EH (cell line): ENCODE data around the gene HOGA1.

Source experiments
- DNase-seq: peaks from one replicate; pipeline ENCODE4 v3.0.0-alpha.2; 2015; ENCODE audit warnings: low read depth

Gene HOGA1

GRCh38 chr10:97580421-97581367 lies 3.5 kb upstream of the HOGA1 start:
- no peak for DNase-seq

GRCh38 chr10:97582169-97582568 lies 2.0 kb upstream of the HOGA1 start:
- DNase-seq = no peak

- DNase-seq = no peak
These were observed 713 bp upstream of the HOGA1 start for GRCh38 chr10:97583476-97583875.

- no peak for DNase-seq
These were observed 729 bp downstream of the HOGA1 start for GRCh38 chr10:97584798-97585438.

GRCh38 chr10:97585439-97585811 lies 1.2 kb downstream of the HOGA1 start:
- DNase-seq = no peak

- no peak for DNase-seq
These were observed 3.0 kb downstream of the HOGA1 start for GRCh38 chr10:97587183-97587582.

GRCh38 chr10:97589479-97589878 lies 5.3 kb downstream of the HOGA1 start, which contains the start of gene C10orf62:
C10orf62 (plus strand) TSS chr10:97589721; CDS start chr10:97589898, 177 bp downstream.
- DNase-seq = no peak

GRCh38 chr10:97590082-97590747 lies 6.0 kb downstream of the HOGA1 start:
- DNase-seq = no peak

- no peak for DNase-seq
These were observed 6.7 kb downstream of the HOGA1 start for GRCh38 chr10:97590748-97591495.

- DNase-seq = peak; percentile 12
These were observed 9.2 kb downstream of the HOGA1 start for GRCh38 chr10:97593421-97593820.

GRCh38 chr10:97596101-97597082 lies 12.2 kb downstream of the HOGA1 start:
- peak; percentile 94 for DNase-seq

GRCh38 chr10:97597778-97598177 lies 13.6 kb downstream of the HOGA1 start:
- peak; percentile 10 for DNase-seq

- no peak for DNase-seq
These were observed 14.4 kb downstream of the HOGA1 start for GRCh38 chr10:97598407-97599271.

- no peak for DNase-seq
These were observed 15.1 kb downstream of the HOGA1 start for GRCh38 chr10:97599272-97599619.

GRCh38 chr10:97600616-97601015 lies 16.4 kb downstream of the HOGA1 start:
- DNase-seq = no peak

GRCh38 chr10:97601268-97602215 lies 17.4 kb downstream of the HOGA1 start:
- no peak for DNase-seq

- DNase-seq = no peak
These were observed 23.0 kb downstream of the HOGA1 start for GRCh38 chr10:97607095-97607636.

GRCh38 chr10:97608991-97609561 lies 24.9 kb downstream of the HOGA1 start:
- DNase-seq = no peak
